ENCODE data around the gene CRPPA.

CRPPA gene

DNA sequence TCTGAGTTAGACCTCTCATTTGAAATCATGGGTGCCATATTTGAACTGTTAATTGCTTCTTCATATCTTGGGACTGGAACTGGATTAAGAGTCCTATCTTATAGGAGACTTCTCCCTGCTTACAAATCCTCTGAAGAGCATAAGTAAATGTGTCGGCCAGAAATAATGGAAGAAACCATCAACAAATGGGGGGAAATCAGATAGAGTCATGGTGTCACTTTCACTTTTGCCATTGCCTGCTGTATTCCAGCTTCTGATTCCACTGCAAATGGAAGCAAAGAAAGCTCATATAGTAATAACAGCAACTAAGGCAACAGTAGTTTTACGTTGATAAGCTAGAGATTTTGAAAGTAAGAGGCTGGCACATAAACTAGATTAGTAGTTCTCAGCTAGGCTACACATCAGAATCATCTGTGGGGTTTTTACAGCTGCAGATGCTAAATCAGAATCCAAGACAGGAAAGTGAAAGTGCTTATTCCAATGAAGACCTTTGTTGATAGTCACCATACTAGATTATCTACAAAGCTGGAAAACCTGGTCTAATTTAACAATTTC is 12.3 kb upstream of the CRPPA start:
- Mint-ChIP-seq H3K36me3 (ENCODE audit: low read depth) (no peaks in the 10 kb centered on the region), H3K27ac (no peak overlapping the region), H3K4me3 (no peak overlapping the region), H3K27me3 (peaks cover 4% of the 10 kb centered on the region), H3K9me3 (no peaks in the 10 kb centered on the region), H3K4me1 (ENCODE audit: low read depth) (no peaks in the 10 kb centered on the region)
- DNase-seq, result no peak

DNA sequence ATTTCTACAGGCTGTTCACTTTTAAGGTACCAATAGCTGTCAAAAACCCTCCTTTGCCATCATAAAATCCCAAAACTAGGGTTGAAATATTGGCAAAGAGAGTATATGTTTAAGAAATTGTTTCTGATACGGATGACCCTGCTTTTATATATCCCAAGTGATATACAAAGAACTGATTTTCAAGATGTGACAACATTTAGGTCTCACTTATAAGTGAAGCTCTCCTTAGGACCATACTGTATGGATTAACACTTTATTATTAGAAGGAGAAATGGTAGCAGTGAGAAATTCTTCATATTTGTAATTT is 11.0 kb upstream of the CRPPA start:
- Mint-ChIP-seq H3K27ac (no peak overlapping the region), H3K4me1 (ENCODE audit: low read depth) (no peaks in the 10 kb centered on the region), H3K36me3 (ENCODE audit: low read depth) (no peaks in the 10 kb centered on the region), H3K4me3 (no peak overlapping the region), H3K27me3 (no peaks in the 10 kb centered on the region), H3K9me3 (no peaks in the 10 kb centered on the region)
- no peak for DNase-seq

DNA sequence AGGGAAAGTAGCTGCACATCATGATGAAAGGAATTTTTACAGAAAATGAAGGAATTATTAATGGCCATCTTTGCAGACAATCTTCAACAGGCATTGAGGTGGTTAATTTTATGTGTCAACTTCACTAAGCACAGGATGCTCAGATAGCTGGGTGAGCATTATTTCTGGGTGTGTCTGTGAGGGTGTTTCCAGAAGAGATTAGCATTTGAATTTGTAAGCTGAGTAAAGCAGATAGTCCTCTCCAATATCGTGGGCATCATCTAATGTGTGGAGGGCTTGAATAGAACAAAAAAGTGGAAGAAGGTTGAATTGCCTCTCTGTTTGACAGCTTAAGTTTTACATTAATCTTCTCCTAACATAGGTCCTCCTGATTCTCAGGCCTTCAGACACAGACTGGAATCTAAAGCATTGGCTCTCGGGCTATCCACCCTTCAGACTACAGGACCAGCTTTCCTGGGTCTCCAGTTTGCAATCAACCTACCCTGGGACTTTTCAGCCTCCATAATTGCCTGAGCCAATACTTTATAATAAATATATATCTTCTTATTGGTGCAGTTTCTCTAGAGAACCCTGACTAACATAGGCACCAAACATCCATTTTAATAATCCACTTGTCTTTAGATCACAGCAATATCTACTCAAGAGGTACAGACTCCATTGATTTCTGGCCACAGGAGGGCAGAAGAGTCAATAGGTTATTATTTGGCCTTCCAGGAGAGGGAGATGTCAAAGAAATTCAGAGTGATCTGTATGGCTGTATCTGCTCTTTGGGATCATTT is 10.5 kb upstream of the CRPPA start:
- H3K36me3 Mint-ChIP-seq (ENCODE audit: low read depth), result no peaks in the 10 kb centered on the region
- H3K27ac Mint-ChIP-seq, result no peak overlapping the region
- no peaks in the 10 kb centered on the region for H3K4me1 Mint-ChIP-seq (ENCODE audit: low read depth)
- no peak overlapping the region for H3K4me3 Mint-ChIP-seq
- H3K27me3 Mint-ChIP-seq, result no peaks in the 10 kb centered on the region
- H3K9me3 Mint-ChIP-seq, result no peaks in the 10 kb centered on the region
- DNase-seq, result no peak

DNA sequence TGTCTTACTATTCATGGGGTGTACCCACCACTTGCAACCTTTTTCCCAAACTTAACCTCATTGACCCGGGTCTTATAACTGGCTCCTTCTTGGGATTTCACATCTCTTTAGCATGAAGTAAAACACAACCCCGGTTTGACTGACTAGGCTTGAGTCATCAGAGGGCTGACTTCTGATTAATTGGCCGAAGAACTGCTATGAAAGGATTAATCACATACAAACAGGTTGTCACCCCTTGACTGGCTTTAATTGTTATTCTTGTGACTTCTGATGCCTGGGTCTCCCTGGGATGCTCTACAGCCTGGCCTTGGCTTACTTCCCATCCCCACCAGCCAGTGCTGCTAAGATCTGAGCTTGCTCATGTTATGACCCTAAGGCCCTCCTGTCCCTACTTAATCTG is 8.8 kb upstream of the CRPPA start:
- no peak overlapping the region for H3K27ac Mint-ChIP-seq
- no peak for DNase-seq
- H3K27me3 Mint-ChIP-seq, result no peaks in the 10 kb centered on the region
- H3K9me3 Mint-ChIP-seq, result no peaks in the 10 kb centered on the region
- no peaks in the 10 kb centered on the region for H3K36me3 Mint-ChIP-seq (ENCODE audit: low read depth)
- no peak overlapping the region for H3K4me3 Mint-ChIP-seq
- H3K4me1 Mint-ChIP-seq (ENCODE audit: low read depth), result no peaks in the 10 kb centered on the region

DNA sequence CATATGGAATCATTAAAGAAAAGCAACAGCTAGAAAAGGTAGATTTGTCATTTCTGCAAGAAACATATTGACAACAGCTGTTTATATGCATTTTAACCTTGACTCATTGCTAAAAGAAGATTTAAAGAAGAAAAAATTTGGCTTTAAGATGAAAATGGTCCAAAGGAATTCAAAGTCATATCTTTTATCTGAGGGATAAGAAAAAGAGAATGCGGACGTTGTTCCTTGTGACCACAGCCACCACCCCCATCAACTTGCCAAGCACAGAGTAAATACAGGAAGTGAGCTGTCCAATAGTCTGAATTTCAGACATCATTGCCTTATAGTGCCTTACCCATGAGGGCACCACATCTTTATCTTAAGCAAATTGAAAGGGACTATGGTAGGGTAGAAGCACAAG is 7.3 kb upstream of the CRPPA start:
- Mint-ChIP-seq H3K27me3 (no peaks in the 10 kb centered on the region), H3K36me3 (ENCODE audit: low read depth) (no peaks in the 10 kb centered on the region), H3K4me3 (no peak overlapping the region), H3K9me3 (no peaks in the 10 kb centered on the region), H3K27ac (no peak overlapping the region), H3K4me1 (ENCODE audit: low read depth) (no peaks in the 10 kb centered on the region)
- DNase-seq, result no peak

DNA sequence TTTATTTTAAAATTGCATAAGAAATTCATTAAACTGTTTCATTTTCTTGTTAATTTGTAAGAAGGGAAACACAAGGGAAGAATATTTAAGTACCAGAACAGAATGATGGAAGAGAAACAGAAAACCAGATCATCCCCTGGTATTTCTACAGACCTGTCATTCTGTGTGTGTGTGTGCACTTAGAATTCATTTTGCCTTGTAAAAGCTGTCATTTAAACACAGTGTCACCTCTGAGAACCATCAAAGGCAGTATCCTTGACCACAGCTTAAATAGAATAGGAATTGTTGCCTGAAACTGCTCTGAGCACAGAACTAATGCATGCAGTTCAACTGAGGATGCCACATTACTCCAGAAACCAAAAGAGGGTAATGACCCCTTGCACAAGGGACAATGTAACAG is 6.8 kb upstream of the CRPPA start:
- H3K27ac Mint-ChIP-seq, result no peak overlapping the region
- no peaks in the 10 kb centered on the region for H3K4me1 Mint-ChIP-seq (ENCODE audit: low read depth)
- H3K9me3 Mint-ChIP-seq, result no peaks in the 10 kb centered on the region
- no peaks in the 10 kb centered on the region for H3K27me3 Mint-ChIP-seq
- H3K4me3 Mint-ChIP-seq, result no peak overlapping the region
- H3K36me3 Mint-ChIP-seq (ENCODE audit: low read depth), result no peaks in the 10 kb centered on the region
- no peak for DNase-seq

DNA sequence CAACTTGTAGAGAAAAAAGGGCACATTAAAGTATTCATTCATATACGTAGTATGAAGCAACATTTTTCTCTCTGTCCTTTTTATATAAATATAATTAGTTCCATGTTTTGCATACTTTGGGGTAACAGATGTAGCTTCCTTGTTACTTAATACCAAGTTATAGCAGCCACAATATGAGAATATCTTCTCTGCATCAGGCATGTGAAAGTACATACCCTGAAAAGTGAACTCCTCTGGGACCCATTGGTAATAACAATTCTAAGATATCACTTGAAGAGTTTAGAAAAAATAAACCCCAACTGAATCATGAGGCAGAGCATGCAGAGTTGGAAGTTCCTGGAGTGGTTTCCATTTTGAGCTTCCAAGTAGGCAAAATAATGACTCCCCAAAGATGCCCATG is 2.4 kb upstream of the CRPPA start:
- no peaks in the 10 kb centered on the region for H3K27me3 Mint-ChIP-seq
- H3K36me3 Mint-ChIP-seq (ENCODE audit: low read depth), result peaks cover 2% of the 10 kb centered on the region
- no peak for DNase-seq
- no peak overlapping the region for H3K27ac Mint-ChIP-seq
- no peaks in the 10 kb centered on the region for H3K9me3 Mint-ChIP-seq
- peaks cover 22% of the 10 kb centered on the region for H3K4me1 Mint-ChIP-seq (ENCODE audit: low read depth)
- no peak overlapping the region for H3K4me3 Mint-ChIP-seq

DNA sequence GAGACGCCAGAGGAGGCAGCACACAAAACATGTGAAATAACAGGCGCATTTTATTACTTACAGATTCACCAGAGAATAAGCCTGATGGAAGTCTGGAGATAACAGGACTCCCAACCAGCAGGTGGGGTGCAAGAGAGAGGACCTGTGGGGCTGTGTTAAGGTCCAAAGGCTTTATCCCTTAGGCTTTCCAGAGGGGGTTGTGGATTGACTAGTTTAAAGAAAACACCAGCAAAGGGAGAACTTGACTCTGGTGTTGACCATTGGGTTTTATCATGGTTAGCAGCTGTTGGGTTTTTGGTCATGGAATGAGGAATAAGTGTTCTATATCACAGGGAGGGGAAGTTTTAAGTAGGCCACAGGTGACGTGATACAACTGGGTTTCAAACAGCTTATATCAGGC is 1.6 kb upstream of the CRPPA start:
- Mint-ChIP-seq H3K4me3 (no peak overlapping the region), H3K27ac (no peak overlapping the region), H3K36me3 (ENCODE audit: low read depth) (peaks cover 2% of the 10 kb centered on the region), H3K4me1 (ENCODE audit: low read depth) (peaks cover 30% of the 10 kb centered on the region), H3K27me3 (no peaks in the 10 kb centered on the region), H3K9me3 (no peaks in the 10 kb centered on the region)
- DNase-seq, result no peak

DNA sequence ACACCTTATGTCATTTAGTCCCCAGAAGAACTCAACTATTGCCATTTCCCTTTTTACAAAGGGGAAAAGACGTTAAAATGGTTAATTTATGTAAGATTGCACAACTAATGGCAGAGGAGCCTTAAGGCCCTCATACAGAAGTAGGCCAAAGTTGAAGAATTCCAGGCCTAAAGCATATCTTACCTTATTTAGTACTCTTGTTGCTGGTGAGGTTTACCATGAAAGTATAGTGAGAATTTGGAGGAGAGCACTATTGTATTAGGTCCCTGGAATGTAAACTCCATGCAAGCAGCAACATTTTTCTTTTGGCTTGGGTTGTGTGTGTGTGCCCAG is 731 bp upstream of the CRPPA start:
- H3K9me3 Mint-ChIP-seq, result no peaks in the 10 kb centered on the region
- H3K27me3 Mint-ChIP-seq, result no peaks in the 10 kb centered on the region
- DNase-seq, result no peak
- peak overlapping the region; percentile 66 for H3K4me3 Mint-ChIP-seq
- H3K36me3 Mint-ChIP-seq (ENCODE audit: low read depth), result peaks cover 2% of the 10 kb centered on the region
- H3K27ac Mint-ChIP-seq, result peak overlapping the region; percentile 85
- peaks cover 33% of the 10 kb centered on the region for H3K4me1 Mint-ChIP-seq (ENCODE audit: low read depth)

DNA sequence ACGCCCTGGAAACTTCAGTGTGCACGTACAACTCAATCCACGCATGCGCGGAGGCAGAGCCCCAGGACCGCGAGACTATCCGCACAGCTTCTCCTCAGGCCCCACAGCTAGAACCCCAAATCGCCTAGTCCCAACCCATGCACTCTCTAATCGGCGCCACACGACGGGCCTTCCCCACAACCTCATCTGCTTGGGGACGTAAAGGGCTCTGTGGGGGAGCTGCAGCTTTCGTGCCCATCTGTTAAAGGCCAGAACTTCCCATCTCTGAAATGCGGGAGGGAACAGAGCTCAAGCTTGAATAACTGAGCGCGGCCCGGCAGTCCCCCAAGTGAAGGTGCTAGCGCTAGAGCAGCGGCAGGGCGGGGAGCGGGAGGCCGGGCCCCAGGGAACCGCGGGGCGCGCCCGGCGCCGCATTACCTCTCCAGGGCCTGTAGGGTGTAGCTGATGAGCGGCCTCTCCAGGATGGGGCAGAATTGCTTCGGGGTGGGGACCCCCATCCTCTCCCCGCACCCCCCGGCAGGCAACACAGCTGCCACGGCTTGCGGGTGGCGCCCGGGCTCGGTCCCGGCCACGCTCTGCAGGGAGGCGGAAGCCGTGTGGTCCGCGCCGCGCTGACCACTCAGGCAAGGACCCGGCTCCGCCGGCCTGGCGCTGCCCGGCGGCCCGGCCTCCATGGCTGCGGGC is 547 bp downstream of the CRPPA start:
- Mint-ChIP-seq H3K9me3 (no peaks in the 10 kb centered on the region), H3K36me3 (ENCODE audit: low read depth) (peaks cover 2% of the 10 kb centered on the region), H3K27me3 (no peaks in the 10 kb centered on the region), H3K4me3 (peak overlapping the region; percentile 89), H3K27ac (peak overlapping the region; percentile 98), H3K4me1 (ENCODE audit: low read depth) (peaks cover 36% of the 10 kb centered on the region)
- peak; percentile 86 for DNase-seq

DNA sequence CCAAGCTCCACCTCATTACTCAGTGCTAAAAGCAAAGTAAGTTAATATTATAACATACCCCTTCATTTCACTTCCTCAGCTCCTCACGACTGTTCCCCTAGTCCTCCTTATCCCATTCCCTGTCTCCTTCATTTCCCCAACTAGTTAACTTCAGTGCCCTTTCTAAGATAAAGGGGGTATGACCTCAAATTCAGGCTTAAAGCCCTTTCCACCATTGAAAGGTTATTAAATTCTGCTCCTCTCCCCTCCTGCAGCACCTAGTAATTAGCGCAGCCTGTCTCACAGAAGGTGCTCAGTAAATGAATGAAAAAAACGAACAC is 1.0 kb downstream of the CRPPA start:
- Mint-ChIP-seq H3K36me3 (ENCODE audit: low read depth) (peaks cover 2% of the 10 kb centered on the region), H3K27ac (peak overlapping the region; percentile 98), H3K27me3 (no peaks in the 10 kb centered on the region), H3K9me3 (no peaks in the 10 kb centered on the region), H3K4me3 (peak overlapping the region; percentile 89), H3K4me1 (ENCODE audit: low read depth) (peaks cover 36% of the 10 kb centered on the region)
- no peak for DNase-seq

DNA sequence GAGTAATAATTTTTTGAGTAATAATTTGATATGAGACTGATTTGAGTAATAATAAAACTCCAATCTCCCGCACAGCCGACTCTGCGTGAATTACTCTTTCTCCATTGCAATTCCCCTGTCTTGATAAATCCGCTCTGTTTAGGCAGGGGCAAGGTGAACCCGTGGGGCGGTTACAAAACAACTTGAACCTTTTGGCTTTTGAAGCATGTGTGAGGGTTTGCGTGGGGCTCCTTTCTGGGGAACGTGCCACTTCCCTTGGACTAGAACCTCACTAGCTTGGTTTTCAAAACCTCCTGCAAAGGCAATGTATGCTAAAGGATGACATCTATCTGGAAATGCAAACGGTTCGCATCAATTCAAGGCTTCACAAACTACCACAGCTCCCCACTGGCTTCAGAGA is 1.5 kb downstream of the CRPPA start:
- Mint-ChIP-seq H3K4me1 (ENCODE audit: low read depth) (peaks cover 36% of the 10 kb centered on the region), H3K27ac (peak overlapping the region; percentile 98), H3K4me3 (peak overlapping the region; percentile 89), H3K9me3 (no peaks in the 10 kb centered on the region), H3K36me3 (ENCODE audit: low read depth) (peaks cover 2% of the 10 kb centered on the region), H3K27me3 (no peaks in the 10 kb centered on the region)
- DNase-seq, result no peak

DNA sequence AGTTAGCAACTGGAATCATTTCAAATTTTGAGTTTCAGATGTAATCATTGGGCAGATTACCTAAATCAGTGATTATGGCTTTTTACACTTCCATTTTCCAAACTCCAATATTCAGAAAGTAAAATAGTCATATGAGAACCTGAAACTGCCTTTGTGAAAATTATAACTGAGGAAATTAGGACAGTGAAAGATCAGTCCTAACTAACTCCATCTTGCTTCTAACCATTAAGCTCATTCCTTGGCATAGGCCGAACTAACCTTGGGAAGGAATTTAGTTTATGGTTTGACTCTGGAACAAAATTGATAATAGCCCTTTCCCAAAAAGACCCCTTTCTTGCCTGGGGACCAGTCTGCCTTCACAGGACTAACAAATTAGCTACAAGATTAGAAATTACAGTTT is 2.2 kb downstream of the CRPPA start:
- Mint-ChIP-seq H3K27ac (no peak overlapping the region), H3K4me1 (ENCODE audit: low read depth) (peaks cover 36% of the 10 kb centered on the region), H3K27me3 (no peaks in the 10 kb centered on the region), H3K36me3 (ENCODE audit: low read depth) (peaks cover 2% of the 10 kb centered on the region), H3K9me3 (no peaks in the 10 kb centered on the region), H3K4me3 (no peak overlapping the region)
- DNase-seq, result no peak

DNA sequence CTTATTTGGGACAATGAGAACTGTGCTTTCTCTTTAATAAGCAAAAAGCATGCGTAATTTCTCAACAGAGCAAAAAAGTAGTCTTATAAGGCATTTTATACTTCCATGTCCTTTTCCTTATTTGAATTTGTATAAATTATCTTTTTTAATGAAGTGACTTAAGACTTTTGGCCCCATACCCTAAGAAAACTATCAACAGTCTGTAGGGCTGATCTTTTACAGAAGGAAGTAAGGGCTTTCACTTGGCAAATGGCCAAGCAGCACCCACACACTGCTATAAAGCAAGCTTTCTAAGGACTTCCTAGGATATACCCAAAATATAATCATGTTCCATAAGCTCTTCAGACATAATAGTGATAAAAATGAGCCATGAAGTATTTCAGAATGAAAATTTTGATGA is 3.4 kb downstream of the CRPPA start:
- peaks cover 2% of the 10 kb centered on the region for H3K36me3 Mint-ChIP-seq (ENCODE audit: low read depth)
- DNase-seq, result no peak

More for the DNA sequence above, 3.4 kb downstream of the CRPPA start:
- no peaks in the 10 kb centered on the region for H3K27me3 Mint-ChIP-seq
- H3K27ac Mint-ChIP-seq, result no peak overlapping the region
- no peak overlapping the region for H3K4me3 Mint-ChIP-seq
- no peaks in the 10 kb centered on the region for H3K9me3 Mint-ChIP-seq
- H3K4me1 Mint-ChIP-seq (ENCODE audit: low read depth), result peaks cover 36% of the 10 kb centered on the region

Measured in activated T-cell treated with anti-CD3 and anti-CD28 coated beads, Interleukin-2, amount 50 U/mL, for 24 hours (primary cell).